ENCODE data around the gene GLIS1. TPM values are rescaled to one million over a fixed set of nuclear protein-coding genes. Genes with fewer than 3 reads are reported as not detected.

Gene GLIS1
- total and polyA plus RNA-seq, 2 of the 8 experiments (the other 6 are each of a cell fraction or from before 2014, with no cell fraction given), result 0.15 to 0.22 TPM

- TF ChIP-seq MAFK (IDR thresholded peaks at IDR 0.05; ENCODE audit: low read depth, low read length) (no peak), CBX8 (IDR thresholded peaks at IDR 0.05; ENCODE audit: borderline replicate concordance, low read depth, low read length) (no peak)
Observed at GRCh38 chr1:53642215-53642555, 96.8 kb downstream of the GLIS1 start (continued).

Measured in H1 (cell line).